Measurements from ENCODE around the gene ABL2.
"Not testable (repeated sequence)": the region's sequence is repeated elsewhere in the genome, so short reads cannot be mapped to it uniquely, and the experiment has no call there.

ABL2 gene

GRCh38 chr1:179200586-179200985 is 28.9 kb downstream of the ABL2 start:
- no peaks in the 10 kb centered on the region for H3K27me3 Mint-ChIP-seq
- H3K36me3 Mint-ChIP-seq: peaks cover 3% of the 10 kb centered on the region
- peaks cover 17% of the 10 kb centered on the region for H3K4me1 Mint-ChIP-seq
- ATAC-seq (ENCODE audit: low read depth) (no peak), DNase-seq (ENCODE audit: low spot score in 2 of 2) (no peak)
- no peaks in the 10 kb centered on the region for H3K9me3 Mint-ChIP-seq
- H3K4me3 Mint-ChIP-seq: no peak overlapping the region
- no peak overlapping the region for H3K27ac Mint-ChIP-seq

- Mint-ChIP-seq H3K9me3 (no peaks in the 10 kb centered on the region), H3K4me1 (peaks cover 16% of the 10 kb centered on the region), H3K4me3 (no peak overlapping the region), H3K36me3 (peaks cover 2% of the 10 kb centered on the region), H3K27ac (no peak overlapping the region), H3K27me3 (no peaks in the 10 kb centered on the region)
- no peak for ATAC-seq (ENCODE audit: low read depth)
- DNase-seq (ENCODE audit: low spot score in 2 of 2): no peak
These were observed 31.7 kb downstream of the ABL2 start for GRCh38 chr1:179197690-179198297.

- H3K4me3 Mint-ChIP-seq; H3K9me3 Mint-ChIP-seq; DNase-seq (ENCODE audit: low spot score in 2 of 2); H3K36me3 Mint-ChIP-seq; H3K27me3 Mint-ChIP-seq; ATAC-seq (ENCODE audit: low read depth); H3K27ac Mint-ChIP-seq: not testable (repeated sequence)
- peaks cover 16% of the 10 kb centered on the region for H3K4me1 Mint-ChIP-seq
These were observed 33.6 kb downstream of the ABL2 start for GRCh38 chr1:179195857-179196256.

- peaks cover 2% of the 10 kb centered on the region for H3K36me3 Mint-ChIP-seq
- H3K4me1 Mint-ChIP-seq: peaks cover 12% of the 10 kb centered on the region
- H3K27me3 Mint-ChIP-seq: no peaks in the 10 kb centered on the region
- H3K4me3 Mint-ChIP-seq: no peak overlapping the region
- H3K9me3 Mint-ChIP-seq: no peaks in the 10 kb centered on the region
- ATAC-seq (ENCODE audit: low read depth) (no peak), DNase-seq (ENCODE audit: low spot score in 2 of 2) (no peak)
- no peak overlapping the region for H3K27ac Mint-ChIP-seq
These were observed 34.1 kb downstream of the ABL2 start for GRCh38 chr1:179195376-179195775.

GRCh38 chr1:179194068-179194537 is 35.4 kb downstream of the ABL2 start:
- no peak for ATAC-seq (ENCODE audit: low read depth)
- Mint-ChIP-seq H3K4me1 (peaks cover 11% of the 10 kb centered on the region), H3K9me3 (no peaks in the 10 kb centered on the region), H3K36me3 (peaks cover 2% of the 10 kb centered on the region), H3K27me3 (no peaks in the 10 kb centered on the region), H3K27ac (peak overlapping the region; percentile 23), H3K4me3 (no peak overlapping the region)
- DNase-seq (ENCODE audit: low spot score in 2 of 2): no peak

GRCh38 chr1:179190861-179191260 is 38.6 kb downstream of the ABL2 start:
- H3K27me3 Mint-ChIP-seq: no peaks in the 10 kb centered on the region
- no peak for ATAC-seq (ENCODE audit: low read depth)
- peaks cover 14% of the 10 kb centered on the region for H3K4me1 Mint-ChIP-seq
- no peak overlapping the region for H3K27ac Mint-ChIP-seq
- no peak for DNase-seq (ENCODE audit: low spot score in 2 of 2)
- no peaks in the 10 kb centered on the region for H3K9me3 Mint-ChIP-seq
- no peak overlapping the region for H3K4me3 Mint-ChIP-seq
- H3K36me3 Mint-ChIP-seq: peaks cover 3% of the 10 kb centered on the region

GRCh38 chr1:179187735-179188471 is 41.6 kb downstream of the ABL2 start:
- no peaks in the 10 kb centered on the region for H3K27me3 Mint-ChIP-seq
- H3K36me3 Mint-ChIP-seq: peaks cover 3% of the 10 kb centered on the region
- DNase-seq (ENCODE audit: low spot score in 2 of 2) (no peak), ATAC-seq (ENCODE audit: low read depth) (no peak)
- no peaks in the 10 kb centered on the region for H3K9me3 Mint-ChIP-seq
- H3K27ac Mint-ChIP-seq: no peak overlapping the region
- H3K4me1 Mint-ChIP-seq: peaks cover 18% of the 10 kb centered on the region
- no peak overlapping the region for H3K4me3 Mint-ChIP-seq

GRCh38 chr1:179187043-179187442 is 42.4 kb downstream of the ABL2 start:
- DNase-seq (ENCODE audit: low spot score in 2 of 2) (no peak), ATAC-seq (ENCODE audit: low read depth) (no peak)
- Mint-ChIP-seq H3K4me3 (no peak overlapping the region), H3K27ac (no peak overlapping the region), H3K9me3 (no peaks in the 10 kb centered on the region), H3K36me3 (peaks cover 4% of the 10 kb centered on the region), H3K4me1 (peaks cover 15% of the 10 kb centered on the region), H3K27me3 (no peaks in the 10 kb centered on the region)

GRCh38 chr1:179184403-179184802 is 45.1 kb downstream of the ABL2 start:
- H3K27me3 Mint-ChIP-seq: no peaks in the 10 kb centered on the region
- peaks cover 6% of the 10 kb centered on the region for H3K36me3 Mint-ChIP-seq
- H3K27ac Mint-ChIP-seq: peak overlapping the region; percentile 54
- H3K4me1 Mint-ChIP-seq: peaks cover 15% of the 10 kb centered on the region
- DNase-seq (ENCODE audit: low spot score in 2 of 2) (no peak), ATAC-seq (ENCODE audit: low read depth) (no peak)
- no peak overlapping the region for H3K4me3 Mint-ChIP-seq
- H3K9me3 Mint-ChIP-seq: no peaks in the 10 kb centered on the region

GRCh38 chr1:179183857-179184256 is 45.6 kb downstream of the ABL2 start:
- Mint-ChIP-seq H3K36me3 (peaks cover 6% of the 10 kb centered on the region), H3K27ac (no peak overlapping the region)

GRCh38 chr1:179178950-179179349 is 50.5 kb downstream of the ABL2 start:
- H3K36me3 Mint-ChIP-seq: peaks cover 2% of the 10 kb centered on the region
- DNase-seq (ENCODE audit: low spot score in 2 of 2) (no peak), ATAC-seq (ENCODE audit: low read depth) (no peak)
- no peak overlapping the region for H3K27ac Mint-ChIP-seq
- no peaks in the 10 kb centered on the region for H3K9me3 Mint-ChIP-seq
- H3K4me1 Mint-ChIP-seq: peaks cover 8% of the 10 kb centered on the region
- no peaks in the 10 kb centered on the region for H3K27me3 Mint-ChIP-seq
- H3K4me3 Mint-ChIP-seq: no peak overlapping the region

More at GRCh38 chr1:179183857-179184256, 45.6 kb downstream of the ABL2 start:
- H3K4me1 Mint-ChIP-seq: peaks cover 15% of the 10 kb centered on the region
- DNase-seq (ENCODE audit: low spot score in 2 of 2) (no peak), ATAC-seq (ENCODE audit: low read depth) (no peak)
- H3K27me3 Mint-ChIP-seq: no peaks in the 10 kb centered on the region
- H3K4me3 Mint-ChIP-seq: no peak overlapping the region
- no peaks in the 10 kb centered on the region for H3K9me3 Mint-ChIP-seq

- peaks cover 6% of the 10 kb centered on the region for H3K4me1 Mint-ChIP-seq
- no peak for ATAC-seq (ENCODE audit: low read depth)
These were observed 51.3 kb downstream of the ABL2 start for GRCh38 chr1:179178183-179178582.

GRCh38 chr1:179177615-179178014 is 51.9 kb downstream of the ABL2 start:
- no peaks in the 10 kb centered on the region for H3K9me3 Mint-ChIP-seq
- peaks cover 6% of the 10 kb centered on the region for H3K4me1 Mint-ChIP-seq
- no peak overlapping the region for H3K4me3 Mint-ChIP-seq
- H3K27ac Mint-ChIP-seq: no peak overlapping the region
- H3K27me3 Mint-ChIP-seq: no peaks in the 10 kb centered on the region
- peaks cover 2% of the 10 kb centered on the region for H3K36me3 Mint-ChIP-seq
- DNase-seq (ENCODE audit: low spot score in 2 of 2) (no peak), ATAC-seq (ENCODE audit: low read depth) (no peak)

More at GRCh38 chr1:179178183-179178582, 51.3 kb downstream of the ABL2 start:
- Mint-ChIP-seq H3K27ac (no peak overlapping the region), H3K4me3 (no peak overlapping the region), H3K36me3 (peaks cover 2% of the 10 kb centered on the region), H3K27me3 (no peaks in the 10 kb centered on the region), H3K9me3 (no peaks in the 10 kb centered on the region)
- no peak for DNase-seq (ENCODE audit: low spot score in 2 of 2)

- no peak for DNase-seq (ENCODE audit: low spot score in 2 of 2)
- no peaks in the 10 kb centered on the region for H3K27me3 Mint-ChIP-seq
- peaks cover 2% of the 10 kb centered on the region for H3K36me3 Mint-ChIP-seq
These were observed 52.3 kb downstream of the ABL2 start for GRCh38 chr1:179177182-179177581.

More at GRCh38 chr1:179177182-179177581, 52.3 kb downstream of the ABL2 start:
- Mint-ChIP-seq H3K4me1 (peaks cover 6% of the 10 kb centered on the region), H3K4me3 (no peak overlapping the region), H3K9me3 (no peaks in the 10 kb centered on the region), H3K27ac (no peak overlapping the region)
- ATAC-seq (ENCODE audit: low read depth): no peak

Measured in memory B cell (primary cell).